K562 (cell line): ENCODE measurements around the gene ENPP6. TPM values are rescaled to one million over a fixed set of nuclear protein-coding genes. Genes with fewer than 3 reads are reported as not detected.

Source experiments
- ATAC-seq: fragments of 200-7000 bp; cut with Tn5 transposase; 3 replicates; pipeline ENCODE4 v1.9.1; 2020; ENCODE audit warnings: moderate library complexity
- BruUV-seq: library from RNA; stranded (reverse); fragments of 400-500 nt; replicated peaks from 2 replicates; lab custom pipeline; 2021; lab: Mats Ljungman, UMichigan
- CTCF ChIA-PET: fragments of 300-600 bp; formaldehyde crosslinking; extraction: SDS; loops from one replicate; lab custom pipeline; 2021; ENCODE audit warnings: low intra/inter-chr PET ratio; lab: Yijun Ruan, JAX
- POLR2A ChIA-PET: fragments of 300-600, 350-650 bp; sonication (Branson Sonifier 250); formaldehyde crosslinking; extraction: SDS; loops from one replicate; lab custom pipeline; 2021; ENCODE audit warnings: antibody characterized with exemption, inconsistent platforms; lab: Yijun Ruan, JAX
- DNase-seq, 4 experiments: peaks; one replicate each; pipeline versions ENCODE4 v3.0.0 to v3.0.0-alpha.2; 2011 to 2018; ENCODE audit warnings: low spot score in 3 of 4, mixed read lengths in 3 of 4; ENCODE audit errors: extremely low read depth in 1 of 4
- FAIRE-seq: peaks from 2 replicates; lab custom pipeline; 2011; peaks lifted over from hg19 to GRCh38; lab: Jason Lieb, UNC
- H2AFZ ChIP-seq: 2 replicates; pipeline ENCODE4 v1.6.0; 2011; ENCODE audit warnings: low read depth, low read length, control low read depth, inconsistent platforms
- H3K27ac ChIP-seq: fragments of 200-600 bp; 3 replicates; pipeline ENCODE4 v1.8.0; 2011; ENCODE audit warnings: low read depth, mild to moderate bottlenecking, control low read depth, inconsistent platforms, low read length, moderate library complexity, mixed read lengths; ENCODE audit errors: extremely low read depth
- H3K27me3 ChIP-seq, 2 experiments: fragments of 300-600 bp in 1 of 2; 2 replicates in 1 of 2; 3 replicates in 1 of 2; pipeline versions ENCODE4 v1.6.0 to v1.8.0; 2011; ENCODE audit warnings: inconsistent platforms in 2 of 2, low read length in 2 of 2, mild to moderate bottlenecking in 1 of 2, mixed read lengths in 1 of 2, moderate library complexity in 1 of 2; ENCODE audit not compliant: control insufficient read depth in 2 of 2, insufficient read depth in 2 of 2
- H3K36me3 ChIP-seq: fragments of 300-600 bp; 3 replicates; pipeline ENCODE4 v1.8.0; 2011; ENCODE audit warnings: mild to moderate bottlenecking, low read length, inconsistent platforms; ENCODE audit not compliant: control insufficient read depth, insufficient read depth
- H3K4me1 ChIP-seq, 2 experiments: fragments of 200-600 bp in 1 of 2; replicated peaks in 1 of 2; 2 replicates in 1 of 2; 3 replicates in 1 of 2; pipeline versions ENCODE4 v1.5.1 to v1.8.0; 2011; ENCODE audit warnings: inconsistent platforms in 2 of 2, low read length in 2 of 2, mild to moderate bottlenecking in 1 of 2, mixed read lengths in 1 of 2, moderate library complexity in 1 of 2; ENCODE audit not compliant: control insufficient read depth in 2 of 2, insufficient read depth in 2 of 2
- H3K4me2 ChIP-seq: 2 replicates; pipeline ENCODE4 v1.6.1; 2011; ENCODE audit warnings: low read length, control low read depth, inconsistent platforms, mixed read lengths; ENCODE audit not compliant: insufficient read depth
- H3K4me3 ChIP-seq: fragments of 200-600 bp; sonication (generic), shearing (Covaris generic); 2 replicates; pipeline ENCODE4 v1.5.1; 2016; ENCODE audit warnings: control low read depth, inconsistent platforms
- H3K79me2 ChIP-seq: fragments of 200-600 bp; 3 replicates; pipeline ENCODE4 v1.8.0; 2011; ENCODE audit warnings: low read length, inconsistent platforms; ENCODE audit not compliant: control insufficient read depth, insufficient read depth
- H3K9ac ChIP-seq, 2 experiments: 2 replicates each; pipeline versions ENCODE4 v1.6.0 to v1.6.1; 2011; ENCODE audit warnings: low read depth in 2 of 2, low read length in 2 of 2, control low read depth in 1 of 2, inconsistent platforms in 1 of 2, mild to moderate bottlenecking in 1 of 2, mixed read lengths in 1 of 2; ENCODE audit not compliant: insufficient read depth in 1 of 2
- H3K9me1 ChIP-seq: one replicate; pipeline ENCODE4 v1.6.0; 2011; ENCODE audit warnings: inconsistent platforms, mild to moderate bottlenecking, low read length, moderate library complexity; ENCODE audit not compliant: control insufficient read depth, insufficient read depth
- H3K9me3 ChIP-seq: replicated peaks from 2 replicates; pipeline ENCODE4 v1.5.1; 2011; ENCODE audit warnings: low read depth, low read length, inconsistent platforms; ENCODE audit not compliant: control insufficient read depth, insufficient read depth
- H4K20me1 ChIP-seq: replicated peaks from 2 replicates; pipeline ENCODE4 v1.6.1; 2011; ENCODE audit warnings: low read length, inconsistent platforms, mixed read lengths; ENCODE audit not compliant: control insufficient read depth, insufficient read depth
- ATF1 ChIP-seq, 2 experiments: fragments of 450-650 bp in 1 of 2; IDR thresholded peaks; 2 replicates each; pipeline ENCODE4 v1.6.1; 2016; ENCODE audit warnings: missing compliant biosample characterization in 1 of 2, missing genetic modification characterization in 1 of 2
- DACH1 ChIP-seq: fragments of 450-650 bp; IDR thresholded peaks from 2 replicates; pipeline ENCODE4 v1.6.1; 2018; ENCODE audit not compliant: partially characterized antibody
- ETV1 ChIP-seq: fragments of 450-650 bp; conservative IDR thresholded peaks from 2 replicates; pipeline ENCODE4 v1.6.1; 2016; ENCODE audit warnings: missing genetic modification characterization, control low read depth, low read depth, missing compliant biosample characterization
- ETV6 ChIP-seq, 3 experiments: fragments of 150-350 bp in 1 of 3; sonication (generic) in 1 of 3; formaldehyde crosslinking in 1 of 3; IDR thresholded peaks; 2 replicates each; pipeline versions ENCODE4 v1.6.1 to v1.8.0; 2014 to 2022; ENCODE audit warnings: borderline replicate concordance in 2 of 3, low read depth in 2 of 3, antibody characterized with exemption in 1 of 3, low read length in 1 of 3, mild to moderate bottlenecking in 1 of 3, missing genetic modification reagents in 1 of 3
- FOXA3 ChIP-seq, 2 experiments: fragments of 450-650 bp in 1 of 2; sonication (generic) in 1 of 2; formaldehyde crosslinking; IDR thresholded peaks in 1 of 2; conservative IDR thresholded peaks in 1 of 2; 2 replicates each; pipeline versions ENCODE4 v1.4.0 to v1.8.0; 2020 to 2022; ENCODE audit warnings: mild to moderate bottlenecking in 2 of 2, missing genetic modification reagents in 1 of 2
- GABPA ChIP-seq: fragments of 200-800 bp; sonication (Bioruptor generic); conservative IDR thresholded peaks from 2 replicates; pipeline ENCODE4 v1.6.1; 2016; ENCODE audit warnings: low read depth, missing genetic modification characterization, missing compliant biosample characterization
- JUN ChIP-seq, 2 experiments: sonication (generic) in 1 of 2; formaldehyde crosslinking in 1 of 2; IDR thresholded peaks; 2 replicates each; pipeline versions ENCODE4 v1.6.1 to v1.8.0; 2012 to 2022; ENCODE audit warnings: borderline replicate concordance in 2 of 2, mild to moderate bottlenecking in 2 of 2, improper control_type of control experiment in 1 of 2, low read depth in 1 of 2, low read length in 1 of 2, missing genetic modification reagents in 1 of 2
- MNT ChIP-seq, 2 experiments: fragments of 450-650 bp; conservative IDR thresholded peaks; 2 replicates each; pipeline ENCODE4 v1.6.1; 2017; ENCODE audit warnings: mild to moderate bottlenecking in 2 of 2, moderate library complexity in 2 of 2
- POLR2A ChIP-seq: fragments of 450-650 bp; conservative IDR thresholded peaks from 2 replicates; pipeline ENCODE4 v1.6.1; 2016
- RCOR1 ChIP-seq, 2 experiments: IDR thresholded peaks; 2 replicates each; pipeline ENCODE4 v1.6.1; 2012; ENCODE audit warnings: low read depth in 2 of 2, low read length in 2 of 2, borderline replicate concordance in 1 of 2, improper control_type of control experiment in 1 of 2
- SMC3 ChIP-seq: conservative IDR thresholded peaks from 2 replicates; pipeline ENCODE4 v1.6.1; 2011; ENCODE audit warnings: low read depth, low read length, improper control_type of control experiment; ENCODE audit not compliant: insufficient read depth
- WGBS: fragments of 100-300 bp; shearing (Covaris generic); methylation state at CpG from one replicate; pipeline ENCODE4 v1.1.6; 2016; ENCODE audit warnings: low coverage, mixed read lengths; ENCODE audit not compliant: insufficient coverage; ENCODE audit errors: missing lambda C conversion rate; 5-methylcytosine and 5-hydroxymethylcytosine counted together
- in situ Hi-C: fragments of 300-500 bp; cut with MboI; formaldehyde crosslinking; loops from 4 replicates; pipeline ENCODE4 v1.15.0; 2018; ENCODE audit warnings: inconsistent platforms, mixed read lengths
- intact Hi-C: fragments of 100-400 bp; cut with micrococcal nuclease; formaldehyde crosslinking; loops from 2 replicates; pipeline ENCODE4 v1.14.2; 2022
- polyA plus RNA-seq, 8 experiments: library from polyadenylated mRNA; depleted of rRNA in 4 of 8; stranded (reverse) in 5 of 8; unstranded in 3 of 8; fragments of >200 nt; fragmentation: Nextera tagmentation in 2 of 8; fragmentation: Illumina TruSeq in 1 of 8; extraction: Ambion mirVana in 2 of 8; extraction: Trizol in 1 of 8; gene quantifications; 2 replicates each; pipeline versions ENCODE4 v1.2.1 to v1.2.3, GENCODE V29; 2011 to 2014; ENCODE audit warnings: inconsistent platforms in 1 of 8, missing spikeins in 1 of 8
- total RNA-seq, 7 experiments: library from RNA; depleted of rRNA in 6 of 7; stranded (reverse); fragments of >200 nt in 6 of 7; fragmentation: Illumina TruSeq in 2 of 7; extraction: Trizol in 2 of 7; gene quantifications; 2 replicates each; pipeline versions ENCODE4 v1.2.1 to v1.2.3, GENCODE V29; 2011 to 2021; ENCODE audit warnings: low replicate concordance in 1 of 7
- TF ChIP-seq, protein P1 (sequence below), 2 experiments: fragments of 450-650 bp in 1 of 2; sonication (generic) in 1 of 2; formaldehyde crosslinking in 1 of 2; IDR thresholded peaks in 1 of 2; conservative IDR thresholded peaks in 1 of 2; 2 replicates each; pipeline versions ENCODE4 v1.6.1 to v1.8.1; 2016 to 2023; ENCODE audit warnings: mild to moderate bottlenecking in 2 of 2, moderate library complexity in 2 of 2, inconsistent platforms in 1 of 2, missing genetic modification reagents in 1 of 2
- TF ChIP-seq, protein P2 (sequence below): fragments of 450-650 bp; formaldehyde crosslinking; IDR thresholded peaks from 2 replicates; pipeline ENCODE4 v1.4.0; 2020; ENCODE audit warnings: mild to moderate bottlenecking, moderate library complexity

The ENPP6 gene
- total and polyA plus RNA-seq, 9 of the 15 experiments (the other 6 are each of a cell fraction or from before 2014, with no cell fraction given): 0.29 TPM; not detected in 8

- no peaks in the 10 kb centered on the region for H3K36me3 ChIP-seq
- DNase-seq (peak; percentile 31 to 64 (median 46)), FAIRE-seq (peak; percentile 86), ATAC-seq (peak; percentile 73)
- peak overlapping the region; percentile 51 for H3K27ac ChIP-seq
- ChIA-PET POLR2A (interaction anchor here (0.7 to 1.5 kb wide), 3 partner anchors 17 to 281 kb away, joined by 3 read pairs; no protein-coding TSS in a partner anchor), CTCF (interaction anchor here (3.6 kb wide), 1 partner anchor 273 kb away, joined by 31 read pairs; no protein-coding TSS in a partner anchor)
- peak overlapping the region; percentile 74 for H3K4me2 ChIP-seq
- H2AFZ ChIP-seq: peak overlapping the region; percentile 90
- H3K4me3 ChIP-seq: peak overlapping the region; percentile 10; the same call in 1 of the 2 replicates
- no peaks in the 10 kb centered on the region for H3K9me1 ChIP-seq
- no peaks in the 10 kb centered on the region for H4K20me1 ChIP-seq
- no peaks in the 10 kb centered on the region for H3K79me2 ChIP-seq
- H3K9ac ChIP-seq: peak overlapping the region; percentile 36 to 65; a peak in 3 of 4 replicates
- in situ Hi-C loops: loop anchor here (5.0 kb wide), 1 partner anchor 272 kb away; no protein-coding TSS in a partner anchor
- WGBS: 34% methylated on average over 16 of the region's 16 CpGs
- H3K9me3 ChIP-seq: no peaks in the 10 kb centered on the region
- intact Hi-C loops: loop anchor here (2.0 to 10.0 kb wide), 3 partner anchors 82 to 469 kb away; partner anchors contain the start of gene CENPU
- H3K4me1 ChIP-seq: peaks cover 0 to 31% of the 10 kb centered on the region in 2 experiments; a peak in 3 of 5 replicates
- H3K27me3 ChIP-seq: no peaks in the 10 kb centered on the region
- BruUV-seq: no TSS peak
- peak; percentile 59 for TF ChIP-seq GABPA
- peak; percentile 12 for TF ChIP-seq DACH1
- TF ChIP-seq FOXA3 (CRISPR knock-in tag; conservative IDR thresholded peaks at IDR 0.05 in 1 of 2, IDR thresholded peaks at IDR 0.05 in 1 of 2): peak in 1 of 2 experiments; percentile 37; a peak in 1 of 4 replicates
- TF ChIP-seq, protein P1, sequence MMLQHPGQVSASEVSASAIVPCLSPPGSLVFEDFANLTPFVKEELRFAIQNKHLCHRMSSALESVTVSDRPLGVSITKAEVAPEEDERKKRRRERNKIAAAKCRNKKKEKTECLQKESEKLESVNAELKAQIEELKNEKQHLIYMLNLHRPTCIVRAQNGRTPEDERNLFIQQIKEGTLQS (IDR thresholded peaks at IDR 0.05): peak; percentile 74
- TF ChIP-seq, protein P1 (CRISPR knock-in tag; conservative IDR thresholded peaks at IDR 0.05): no peak
- peak; percentile 49 for TF ChIP-seq JUN (IDR thresholded peaks at IDR 0.05; ENCODE audit: borderline replicate concordance, low read depth, low read length)
- no peak for TF ChIP-seq JUN (CRISPR knock-in tag; IDR thresholded peaks at IDR 0.05; ENCODE audit: borderline replicate concordance)
- peak; percentile 49; the same call in 1 of the 2 replicates for TF ChIP-seq POLR2A
- TF ChIP-seq, protein P2, sequence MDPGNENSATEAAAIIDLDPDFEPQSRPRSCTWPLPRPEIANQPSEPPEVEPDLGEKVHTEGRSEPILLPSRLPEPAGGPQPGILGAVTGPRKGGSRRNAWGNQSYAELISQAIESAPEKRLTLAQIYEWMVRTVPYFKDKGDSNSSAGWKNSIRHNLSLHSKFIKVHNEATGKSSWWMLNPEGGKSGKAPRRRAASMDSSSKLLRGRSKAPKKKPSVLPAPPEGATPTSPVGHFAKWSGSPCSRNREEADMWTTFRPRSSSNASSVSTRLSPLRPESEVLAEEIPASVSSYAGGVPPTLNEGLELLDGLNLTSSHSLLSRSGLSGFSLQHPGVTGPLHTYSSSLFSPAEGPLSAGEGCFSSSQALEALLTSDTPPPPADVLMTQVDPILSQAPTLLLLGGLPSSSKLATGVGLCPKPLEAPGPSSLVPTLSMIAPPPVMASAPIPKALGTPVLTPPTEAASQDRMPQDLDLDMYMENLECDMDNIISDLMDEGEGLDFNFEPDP (CRISPR knock-in tag): no peak
- TF ChIP-seq ETV6 (IDR thresholded peaks at IDR 0.05; ENCODE audit: borderline replicate concordance in 1 of 2, low read depth in 2 of 2, low read length in 1 of 2): no peak
- TF ChIP-seq ETV6 (CRISPR knock-in tag; IDR thresholded peaks at IDR 0.05; ENCODE audit: borderline replicate concordance): no peak
- no peak for TF ChIP-seq ATF1 (CRISPR knock-in tag; IDR thresholded peaks at IDR 0.05)
- TF ChIP-seq ATF1 (tag; IDR thresholded peaks at IDR 0.05): 0 out of 2 replicates have a peak, but pooled peaks have one; percentile 11
- TF ChIP-seq RCOR1 (IDR thresholded peaks at IDR 0.05; ENCODE audit: borderline replicate concordance in 1 of 2, low read depth in 2 of 2, low read length in 2 of 2): peak in 1 of 2 experiments; percentile 37; a peak in 1 of 4 replicates
- TF ChIP-seq SMC3: no peak
- TF ChIP-seq MNT (conservative IDR thresholded peaks at IDR 0.05): 0 out of 4 replicates have a peak, but pooled peaks of 1 of the 2 experiments have one; percentile 14
- peak; percentile 42; the same call in 1 of the 2 replicates for TF ChIP-seq ETV1
These were observed 48.1 kb upstream of the ENPP6 start for GRCh38 chr4:184265546-184266351.
